Activated CD4-positive, alpha-beta T cell treated with anti-CD3 and anti-CD28 coated beads for 36 hours (primary cell): ENCODE data around the gene MAP3K19. TPM values are rescaled to one million over a fixed set of nuclear protein-coding genes. Genes with fewer than 3 reads are reported as not detected.

Source experiments
- ATAC-seq: fragments of 200-7000 bp; cut with Tn5 transposase; one replicate; pipeline ENCODE4 v1.10.0; 2021; ENCODE audit warnings: mild to moderate bottlenecking, moderate library complexity
- CTCF ChIA-PET: fragments of 350-600 bp; sonication (Branson Sonifier 250); formaldehyde crosslinking; loops from one replicate; lab custom pipeline; 2021; ENCODE audit warnings: antibody characterized with exemption; lab: Charles Lee
- POLR2A ChIA-PET: fragments of 350-600 bp; sonication (Branson Sonifier 250); formaldehyde crosslinking; loops from one replicate; lab custom pipeline; 2021; ENCODE audit warnings: antibody characterized with exemption, inconsistent platforms; lab: Charles Lee
- DNase-seq: peaks from one replicate; pipeline ENCODE4 v3.0.0-alpha.2; 2020
- H3K27ac Mint-ChIP-seq: one replicate; pipeline ENCODE4 v1.8.0; 2021; ENCODE audit warnings: mixed read lengths
- H3K27me3 Mint-ChIP-seq: one replicate; pipeline ENCODE4 v1.8.0; 2021; ENCODE audit warnings: mixed read lengths
- H3K36me3 Mint-ChIP-seq: one replicate; pipeline ENCODE4 v1.8.0; 2021; ENCODE audit warnings: low read depth, mixed read lengths
- H3K4me1 Mint-ChIP-seq: one replicate; pipeline ENCODE4 v1.8.0; 2021; ENCODE audit warnings: mixed read lengths
- H3K4me3 Mint-ChIP-seq: one replicate; pipeline ENCODE4 v1.8.0; 2021; ENCODE audit warnings: mild to moderate bottlenecking, moderate library complexity, mixed read lengths
- H3K9me3 Mint-ChIP-seq: one replicate; pipeline ENCODE4 v1.8.0; 2021; ENCODE audit warnings: low read depth, mixed read lengths
- intact Hi-C, 2 experiments: fragments of 100-400 bp; cut with DNase I in 1 of 2; cut with micrococcal nuclease in 1 of 2; formaldehyde crosslinking; loops; one replicate each; pipeline versions ENCODE4 v1.14.2 to v1.15.1; 2022 to 2024; cut with DNase I, micrococcal nuclease
- total RNA-seq, 2 experiments: library from RNA; stranded (reverse); gene quantifications; one replicate each; pipeline ENCODE4 v1.2.3, GENCODE V29; 2021

The MAP3K19 gene
- total RNA-seq, 2 experiments from 2014 or later, result not detected

GRCh38 chr2:135021618-135022017 lies 25.6 kb downstream of the MAP3K19 start:
- Mint-ChIP-seq H3K9me3 (peaks cover 3% of the 10 kb centered on the region), H3K4me3 (no peak overlapping the region), H3K4me1 (peaks cover 20% of the 10 kb centered on the region), H3K27ac (no peak overlapping the region), H3K27me3 (no peaks in the 10 kb centered on the region), H3K36me3 (no peaks in the 10 kb centered on the region)
- ChIA-PET CTCF (interaction anchor here (1.2 to 1.9 kb wide), 2 partner anchors 17 to 776 kb away, joined by 3 to 8 read pairs; no protein-coding TSS in a partner anchor), POLR2A (no interaction called here)
- no peak for ATAC-seq
- no peak for DNase-seq
- intact Hi-C loops, result no loop called here

GRCh38 chr2:135011633-135012032 lies 35.6 kb downstream of the MAP3K19 start:
- H3K4me3 Mint-ChIP-seq, result no peak overlapping the region
- no peaks in the 10 kb centered on the region for H3K9me3 Mint-ChIP-seq
- H3K36me3 Mint-ChIP-seq, result no peaks in the 10 kb centered on the region
- POLR2A ChIA-PET, result no interaction called here
- DNase-seq, result no peak
- no peak overlapping the region for H3K27ac Mint-ChIP-seq
- ATAC-seq, result no peak
- peaks cover 9% of the 10 kb centered on the region for H3K4me1 Mint-ChIP-seq
- CTCF ChIA-PET, result interaction anchor here (2.1 kb wide), 1 partner anchor 698 kb away, joined by 11 read pairs; no protein-coding TSS in a partner anchor
- intact Hi-C loops, result no loop called here
- no peaks in the 10 kb centered on the region for H3K27me3 Mint-ChIP-seq

GRCh38 chr2:135010200-135010942 lies 36.9 kb downstream of the MAP3K19 start:
- ChIA-PET POLR2A (no interaction called here), CTCF (interaction anchor here (0.6 to 2.1 kb wide), 4 partner anchors 21 to 699 kb away, joined by 3 to 11 read pairs (median 4); no protein-coding TSS in a partner anchor)
- Mint-ChIP-seq H3K9me3 (no peaks in the 10 kb centered on the region), H3K27ac (no peak overlapping the region), H3K4me3 (no peak overlapping the region), H3K27me3 (peaks cover 2% of the 10 kb centered on the region), H3K4me1 (peaks cover 9% of the 10 kb centered on the region), H3K36me3 (no peaks in the 10 kb centered on the region)
- DNase-seq (no peak), ATAC-seq (peak; percentile 68)
- intact Hi-C loops, result no loop called here

- no peak for DNase-seq
- H3K36me3 Mint-ChIP-seq, result no peaks in the 10 kb centered on the region
- no peak overlapping the region for H3K27ac Mint-ChIP-seq
- intact Hi-C loops, result loop anchor here (10.0 kb wide), 3 partner anchors 245 to 525 kb away; partner anchors contain the start of genes R3HDM1 (in 1 of the 2) and ZRANB3 (in 1 of the 2)
- ATAC-seq, result no peak
- H3K27me3 Mint-ChIP-seq, result peaks cover 10% of the 10 kb centered on the region
- no peak overlapping the region for H3K4me3 Mint-ChIP-seq
- H3K9me3 Mint-ChIP-seq, result no peaks in the 10 kb centered on the region
- ChIA-PET POLR2A (interaction anchor here (0.7 kb wide), 1 partner anchor 316 kb away, joined by 6 read pairs; no protein-coding TSS in a partner anchor), CTCF (interaction anchor here (0.5 to 0.7 kb wide), 2 partner anchors 145 to 236 kb away, joined by 3 read pairs; no protein-coding TSS in a partner anchor)
- H3K4me1 Mint-ChIP-seq, result peaks cover 10% of the 10 kb centered on the region
Observed at GRCh38 chr2:135009339-135009738, 37.9 kb downstream of the MAP3K19 start.

GRCh38 chr2:135005753-135006152 lies 41.5 kb downstream of the MAP3K19 start:
- intact Hi-C loops, result loop anchor here (2.0 to 10.0 kb wide), 4 partner anchors 249 to 595 kb away; partner anchors contain the start of genes R3HDM1 (in 1 of the 2) and ZRANB3 (in 1 of the 2)
- Mint-ChIP-seq H3K36me3 (no peaks in the 10 kb centered on the region), H3K4me1 (peaks cover 13% of the 10 kb centered on the region), H3K27ac (no peak overlapping the region), H3K9me3 (no peaks in the 10 kb centered on the region), H3K4me3 (no peak overlapping the region), H3K27me3 (peaks cover 11% of the 10 kb centered on the region)
- CTCF ChIA-PET, result interaction anchor here (0.5 to 2.5 kb wide), 12 partner anchors 16 to 797 kb away, joined by 3 to 18 read pairs (median 4); partner anchors contain the start of gene RAB3GAP1
- no peak for ATAC-seq
- POLR2A ChIA-PET, result interaction anchor here (0.6 kb wide), 1 partner anchor 744 kb away, joined by 6 read pairs; no protein-coding TSS in a partner anchor
- no peak for DNase-seq

- no peaks in the 10 kb centered on the region for H3K9me3 Mint-ChIP-seq
- peak; percentile 96 for ATAC-seq
- POLR2A ChIA-PET, result interaction anchor here (0.6 kb wide), 1 partner anchor 901 kb away, joined by 5 read pairs; no protein-coding TSS in a partner anchor
Observed at GRCh38 chr2:135004005-135004746, 43.1 kb downstream of the MAP3K19 start.

GRCh38 chr2:135002836-135003235 lies 44.4 kb downstream of the MAP3K19 start:
- H3K36me3 Mint-ChIP-seq, result no peaks in the 10 kb centered on the region
- no peak overlapping the region for H3K4me3 Mint-ChIP-seq
- no peak for ATAC-seq
- CTCF ChIA-PET, result interaction anchor here (0.6 to 3.2 kb wide), 8 partner anchors 14 to 794 kb away, joined by 3 to 54 read pairs (median 4); no protein-coding TSS in a partner anchor
- POLR2A ChIA-PET, result no interaction called here
- no peak overlapping the region for H3K27ac Mint-ChIP-seq
- intact Hi-C loops, result loop anchor here (5.0 to 10.0 kb wide), 5 partner anchors 154 to 532 kb away; partner anchors contain the start of genes R3HDM1 (in 1 of the 2) and ZRANB3 (in 1 of the 2)
- peaks cover 11% of the 10 kb centered on the region for H3K27me3 Mint-ChIP-seq
- no peaks in the 10 kb centered on the region for H3K9me3 Mint-ChIP-seq
- peaks cover 4% of the 10 kb centered on the region for H3K4me1 Mint-ChIP-seq
- no peak for DNase-seq

More at GRCh38 chr2:135004005-135004746, 43.1 kb downstream of the MAP3K19 start:
- no peaks in the 10 kb centered on the region for H3K36me3 Mint-ChIP-seq
- H3K27ac Mint-ChIP-seq, result no peak overlapping the region
- peaks cover 4% of the 10 kb centered on the region for H3K4me1 Mint-ChIP-seq
- intact Hi-C loops, result loop anchor here (1.0 to 10.0 kb wide), 11 partner anchors 153 to 1380 kb away; partner anchors contain the start of genes R3HDM1 (in 1 of the 2) and ZRANB3 (in 1 of the 2)
- DNase-seq, result peak; percentile 85
- H3K27me3 Mint-ChIP-seq, result peaks cover 11% of the 10 kb centered on the region
- CTCF ChIA-PET, result interaction anchor here (0.6 to 3.2 kb wide), 59 partner anchors 9 to 1514 kb away, joined by 3 to 54 read pairs (median 4); partner anchors contain the start of genes R3HDM1, RAB3GAP1 and ZRANB3
- no peak overlapping the region for H3K4me3 Mint-ChIP-seq

- ATAC-seq, result no peak
- Mint-ChIP-seq H3K4me1 (peaks cover 4% of the 10 kb centered on the region), H3K36me3 (no peaks in the 10 kb centered on the region), H3K27ac (no peak overlapping the region), H3K27me3 (peaks cover 3% of the 10 kb centered on the region), H3K9me3 (no peaks in the 10 kb centered on the region), H3K4me3 (no peak overlapping the region)
- DNase-seq, result no peak
- intact Hi-C loops, result no loop called here
- CTCF ChIA-PET, result interaction anchor here (0.6 kb wide), 1 partner anchor 119 kb away, joined by 3 read pairs; no protein-coding TSS in a partner anchor
- POLR2A ChIA-PET, result no interaction called here
Observed at GRCh38 chr2:134999521-134999920, 47.7 kb downstream of the MAP3K19 start.

- Mint-ChIP-seq H3K9me3 (peaks cover 6% of the 10 kb centered on the region), H3K4me3 (no peak overlapping the region), H3K4me1 (no peaks in the 10 kb centered on the region), H3K36me3 (no peaks in the 10 kb centered on the region), H3K27ac (no peak overlapping the region), H3K27me3 (peaks cover 2% of the 10 kb centered on the region)
- no peak for DNase-seq
- ChIA-PET POLR2A (interaction anchor here (1.2 kb wide), 1 partner anchor 11 kb away, joined by 3 read pairs; no protein-coding TSS in a partner anchor), CTCF (interaction anchor here (0.6 to 3.1 kb wide), 18 partner anchors 12 to 809 kb away, joined by 3 to 28 read pairs (median 4); partner anchors contain the start of gene RAB3GAP1)
- intact Hi-C loops, result loop anchor here in 1 of 2 experiments (1.0 to 5.0 kb wide), 2 partner anchors 721 to 808 kb away; no protein-coding TSS in a partner anchor
- ATAC-seq, result no peak
Observed at GRCh38 chr2:134988994-134989605, 58.1 kb downstream of the MAP3K19 start.

GRCh38 chr2:134985061-134985460 lies 62.2 kb downstream of the MAP3K19 start:
- peaks cover 8% of the 10 kb centered on the region for H3K9me3 Mint-ChIP-seq
- H3K4me3 Mint-ChIP-seq, result no peak overlapping the region
- intact Hi-C loops, result loop anchor here in 1 of 2 experiments (5.0 kb wide), 1 partner anchor 812 kb away; no protein-coding TSS in a partner anchor
- ATAC-seq, result no peak
- H3K4me1 Mint-ChIP-seq, result no peaks in the 10 kb centered on the region
- H3K36me3 Mint-ChIP-seq, result no peaks in the 10 kb centered on the region
- POLR2A ChIA-PET, result no interaction called here
- H3K27ac Mint-ChIP-seq, result no peak overlapping the region
- CTCF ChIA-PET, result no interaction called here
- peaks cover 5% of the 10 kb centered on the region for H3K27me3 Mint-ChIP-seq
- DNase-seq, result no peak
